GM12891 (cell line): Measurements from ENCODE around the gene PSMB11.
"Not testable (repeated sequence)": the region's sequence is repeated elsewhere in the genome, so short reads cannot be mapped to it uniquely, and the experiment has no call there.

Source experiments
- DNase-seq: peaks from one replicate; pipeline ENCODE4 v3.0.0; 2011; ENCODE audit warnings: low spot score; ENCODE audit not compliant: insufficient read length
- FAIRE-seq: peaks from 2 replicates; lab custom pipeline; 2011; peaks lifted over from hg19 to GRCh38; lab: Jason Lieb, UNC
- PAX5 ChIP-seq: IDR thresholded peaks from 2 replicates; pipeline ENCODE4 v1.6.1; 2011; ENCODE audit warnings: low read length, moderate library complexity, mild to moderate bottlenecking; ENCODE audit not compliant: insufficient read depth, severe bottlenecking
- POLR2A ChIP-seq: IDR thresholded peaks from 2 replicates; pipeline ENCODE4 v1.6.1; 2011; ENCODE audit warnings: low read depth, low read length, control low read depth
- POLR2AphosphoS5 ChIP-seq: IDR thresholded peaks from 2 replicates; pipeline ENCODE4 v1.6.1; 2011; ENCODE audit warnings: low read depth, low read length, control low read depth
- POU2F2 ChIP-seq: IDR thresholded peaks from 2 replicates; pipeline ENCODE4 v1.6.1; 2011; ENCODE audit warnings: low read depth, mild to moderate bottlenecking, control low read depth, low read length, moderate library complexity
- SPI1 ChIP-seq: IDR thresholded peaks from 2 replicates; pipeline ENCODE4 v1.6.1; 2011; ENCODE audit warnings: low read depth, low read length, control low read depth
- TAF1 ChIP-seq: IDR thresholded peaks from 2 replicates; pipeline ENCODE4 v1.6.1; 2011; ENCODE audit warnings: low read depth, low read length, control low read depth

Gene PSMB11

DNA sequence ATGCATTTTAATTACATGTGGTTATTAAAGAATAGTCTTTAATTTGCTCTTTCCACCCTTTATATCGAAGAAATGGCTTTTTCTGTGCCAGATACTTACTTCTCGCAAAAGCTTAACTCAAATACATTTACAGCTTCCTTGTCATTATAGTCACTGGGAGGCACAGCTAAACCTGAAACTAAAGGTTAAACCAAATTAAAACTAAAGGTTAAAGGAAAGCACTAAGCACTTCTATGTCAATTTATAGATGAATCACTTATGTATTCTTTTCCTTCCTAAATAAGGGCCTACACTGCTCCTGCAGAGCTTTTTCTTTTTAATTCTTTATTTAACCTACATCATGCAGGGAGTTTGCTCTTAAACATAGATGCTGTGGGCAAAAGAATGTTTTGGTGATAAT is 41.2 kb upstream of the PSMB11 start:
- FAIRE-seq = no peak
- DNase-seq = no peak
- TF ChIP-seq SPI1 (no peak), PAX5 (no peak), POU2F2 (no peak)

- FAIRE-seq (no peak), DNase-seq (no peak)
- TF ChIP-seq PAX5 (no peak), POLR2A (no peak), POLR2AphosphoS5 (no peak), TAF1 (no peak), POU2F2 (no peak), SPI1 (no peak)
Measured at GRCh38 chr14:23002592-23002991, 39.4 kb upstream of the PSMB11 start.

GRCh38 chr14:23004274-23004673 is 37.7 kb upstream of the PSMB11 start:
- DNase-seq, FAIRE-seq: not testable (repeated sequence)

- TF ChIP-seq PAX5 (no peak), POLR2AphosphoS5 (no peak), SPI1 (no peak), POU2F2 (no peak), POLR2A (no peak), TAF1 (no peak)
- DNase-seq (no peak), FAIRE-seq (no peak)
Measured at GRCh38 chr14:23005451-23006187, 36.4 kb upstream of the PSMB11 start.

DNA sequence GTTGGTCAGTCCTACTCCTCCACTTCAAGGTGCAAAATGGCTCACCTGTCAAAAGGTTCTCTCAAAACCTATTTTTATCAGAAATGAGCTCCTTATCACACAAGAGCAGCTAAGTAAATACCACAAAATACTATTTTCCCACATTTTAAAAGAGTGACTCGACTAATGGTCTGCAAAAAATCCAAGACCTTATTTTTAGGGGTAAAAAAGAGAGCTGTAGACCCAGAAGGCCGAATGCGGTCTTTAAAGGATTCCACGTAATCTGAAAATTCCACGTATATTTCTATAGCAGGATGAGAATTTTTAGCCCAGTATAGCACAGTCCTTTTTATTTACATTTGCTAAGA is 35.9 kb upstream of the PSMB11 start:
- FAIRE-seq (no peak), DNase-seq (no peak)

DNA sequence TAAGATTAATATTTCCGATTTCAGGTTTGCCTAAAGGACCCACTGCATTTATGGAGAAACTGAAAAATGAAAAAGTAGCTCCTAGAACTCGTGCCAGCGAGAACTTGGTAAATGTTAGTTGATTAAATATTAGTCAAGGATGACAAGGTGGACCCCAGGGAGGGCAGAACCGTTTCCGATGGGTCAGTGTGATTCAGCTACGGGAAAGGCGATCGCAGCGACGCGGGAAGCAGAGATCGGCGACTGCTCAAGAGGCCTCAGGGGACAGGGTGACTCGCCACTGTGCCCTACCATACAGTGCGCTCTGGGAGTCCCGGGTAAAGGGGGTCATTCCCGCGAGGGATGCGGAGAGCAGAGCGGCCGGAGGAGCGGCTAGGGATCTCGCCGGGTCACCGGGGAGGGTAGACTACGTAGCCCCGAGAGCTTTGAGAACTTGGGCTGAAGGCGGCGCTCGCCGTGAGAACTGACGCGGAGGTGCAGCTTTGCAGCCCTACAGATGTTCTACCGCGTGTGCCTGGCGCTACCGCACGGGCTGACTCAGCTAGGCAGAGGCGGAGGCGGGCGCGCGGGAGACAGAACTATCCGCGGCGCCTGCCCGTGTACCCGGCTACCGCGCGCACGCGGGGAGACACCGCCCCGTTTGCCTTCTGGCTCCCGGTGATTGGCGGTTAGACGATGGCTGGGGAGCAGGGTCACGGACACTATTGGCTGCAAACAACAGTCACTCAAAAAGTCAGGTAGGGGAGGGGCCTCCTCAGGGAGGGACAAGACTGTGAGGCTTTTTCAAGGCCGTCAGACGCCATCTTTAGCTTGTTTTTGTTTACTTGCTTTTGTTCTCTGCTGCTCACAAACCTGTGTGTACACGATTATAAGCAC is 35.2 kb upstream of the PSMB11 start:
- peak; percentile 95 for FAIRE-seq
- peak; percentile 80 for DNase-seq
- TF ChIP-seq POLR2A = peak; percentile 86
- peak; percentile 89 for TF ChIP-seq POLR2AphosphoS5
- TF ChIP-seq POU2F2 = no peak
- peak; percentile 80 for TF ChIP-seq TAF1
- TF ChIP-seq PAX5 = no peak

More for the DNA sequence above, 35.9 kb upstream of the PSMB11 start:
- TF ChIP-seq PAX5 (no peak), POLR2AphosphoS5 (no peak)

DNA sequence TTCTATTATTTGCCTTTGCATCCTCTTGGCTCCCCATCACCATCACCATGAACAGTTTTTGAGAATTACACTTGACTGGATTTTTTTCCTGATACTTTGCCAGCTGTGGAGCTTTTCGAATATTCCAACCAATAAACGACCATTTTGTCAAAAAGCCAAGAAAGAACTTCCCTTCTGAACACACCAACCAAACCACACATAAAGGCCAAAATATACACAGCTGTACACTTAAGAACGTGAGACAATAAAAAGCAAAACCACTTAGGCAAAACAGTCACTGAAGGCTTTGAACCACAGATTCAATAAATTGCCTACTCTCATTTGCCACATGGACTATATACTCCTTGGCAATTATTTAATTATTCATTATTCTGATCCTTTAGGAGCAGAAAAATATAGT is 33.2 kb upstream of the PSMB11 start:
- TF ChIP-seq POLR2A = no peak
- no peak for TF ChIP-seq TAF1
- TF ChIP-seq SPI1 = no peak
- TF ChIP-seq POLR2AphosphoS5 = no peak
- no peak for TF ChIP-seq PAX5
- DNase-seq (no peak), FAIRE-seq (no peak)

GRCh38 chr14:23009483-23009938 is 32.5 kb upstream of the PSMB11 start:
- no peak for TF ChIP-seq POU2F2
- no peak for TF ChIP-seq TAF1
- TF ChIP-seq POLR2A = no peak
- TF ChIP-seq SPI1 = no peak
- no peak for TF ChIP-seq POLR2AphosphoS5
- TF ChIP-seq PAX5 = no peak
- no peak for DNase-seq
- no peak for FAIRE-seq

DNA sequence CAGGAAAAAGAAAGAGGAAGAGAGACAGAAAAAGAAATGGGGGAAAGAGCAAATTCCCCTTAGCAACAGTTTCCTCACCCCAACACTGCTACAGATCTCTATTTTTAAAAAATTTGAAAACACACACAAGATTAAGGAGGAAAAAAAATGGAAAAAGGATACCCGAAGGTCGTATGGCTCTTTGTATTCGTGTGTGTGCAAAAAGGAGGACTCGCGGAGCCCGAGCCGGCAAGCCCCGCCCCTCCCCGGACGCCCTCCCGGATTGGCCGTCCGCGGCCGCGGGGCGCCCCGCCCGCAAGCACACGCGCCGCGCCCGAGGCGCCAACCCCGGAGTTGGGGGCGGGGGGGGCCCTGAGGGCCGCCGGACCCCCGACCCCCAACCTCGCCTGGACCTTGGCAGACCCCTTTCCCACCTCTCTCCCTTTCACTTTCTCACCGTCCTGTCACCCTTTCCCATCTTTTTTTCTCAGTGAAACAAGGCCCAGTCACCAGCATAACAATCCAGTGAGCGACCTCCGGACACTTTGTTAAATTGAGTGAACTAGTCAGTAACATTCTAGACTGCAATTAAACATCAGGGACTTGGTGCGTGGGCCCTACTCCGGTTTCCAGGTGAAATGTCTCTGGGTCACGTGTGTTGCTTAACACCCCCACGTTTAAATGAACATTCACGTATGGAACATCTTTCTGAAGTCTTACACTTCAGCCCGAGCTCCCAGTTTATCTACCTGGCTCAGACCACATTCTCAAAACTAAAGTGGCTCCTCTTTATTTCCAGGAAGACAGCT is 31.9 kb upstream of the PSMB11 start, which contains the start of gene C14orf93:
Gene C14orf93 (minus strand): TSS at position 205 of the 788 bp plus-strand sequence. CDS start 11,120 bp downstream, outside the sequence.
- peak; percentile 61 for FAIRE-seq
- peak; percentile 83 for DNase-seq

More for the DNA sequence above, 31.9 kb upstream of the PSMB11 start, which contains the start of gene C14orf93:
- TF ChIP-seq PAX5 (no peak), POLR2AphosphoS5 (no peak), POU2F2 (no peak), SPI1 (peak; percentile 69), POLR2A (no peak), TAF1 (peak; percentile 48; the same call in 1 of the 2 replicates)
